Tongue (tissue), 2 donors: Measurements from ENCODE around the gene ABHD16B. TPM values are rescaled to one million over a fixed set of nuclear protein-coding genes. Genes with fewer than 3 reads are reported as not detected.
"Not testable (repeated sequence)": the region's sequence is repeated elsewhere in the genome, so short reads cannot be mapped to it uniquely, and the experiment has no call there.

Source experiments
- DNase-seq: peaks from one replicate; pipeline ENCODE4 v3.0.0-alpha.2; 2015
- total RNA-seq: library from RNA; depleted of rRNA; stranded (reverse); fragments of >200 nt; gene quantifications from one replicate; pipeline ENCODE4 v1.2.3, GENCODE V29; 2014

The ABHD16B gene
- total RNA-seq, 1 donor from 2014 or later: not detected

- no peak for DNase-seq
These were observed 5.8 kb upstream of the ABHD16B start for GRCh38 chr20:63855363-63856097.

- no peak for DNase-seq
These were observed 5.2 kb upstream of the ABHD16B start for GRCh38 chr20:63856098-63856511.

GRCh38 chr20:63857764-63858392 is 3.4 kb upstream of the ABHD16B start:
- peak; percentile 81 for DNase-seq

GRCh38 chr20:63858393-63859165 is 2.7 kb upstream of the ABHD16B start:
- DNase-seq: peak; percentile 59

GRCh38 chr20:63859166-63859699 is 2.1 kb upstream of the ABHD16B start:
- DNase-seq: no peak

GRCh38 chr20:63860325-63861051 is 810 bp upstream of the ABHD16B start:
- DNase-seq: no peak

GRCh38 chr20:63861981-63862901 is 943 bp downstream of the ABHD16B start:
- DNase-seq: no peak

- no peak for DNase-seq
These were observed 1.9 kb downstream of the ABHD16B start for GRCh38 chr20:63863021-63863797.

GRCh38 chr20:63863798-63864544 is 2.7 kb downstream of the ABHD16B start:
- peak; percentile 88 for DNase-seq

- DNase-seq: no peak
These were observed 3.3 kb downstream of the ABHD16B start for GRCh38 chr20:63864545-63864977.

GRCh38 chr20:63864978-63865640 is 3.8 kb downstream of the ABHD16B start, which contains the start of gene TPD52L2:
Gene TPD52L2 (plus strand): TSS chr20:63865270. CDS start chr20:63865366, 96 bp downstream.
- peak; percentile 99 for DNase-seq

- DNase-seq: not testable (repeated sequence)
These were observed 5.7 kb downstream of the ABHD16B start for GRCh38 chr20:63867042-63867441.

GRCh38 chr20:63868264-63868663 is 7.0 kb downstream of the ABHD16B start:
- no peak for DNase-seq

GRCh38 chr20:63873477-63873971 is 12.2 kb downstream of the ABHD16B start:
- peak; percentile 17 for DNase-seq

GRCh38 chr20:63874241-63874640 is 12.9 kb downstream of the ABHD16B start:
- not testable (repeated sequence) for DNase-seq

GRCh38 chr20:63876489-63877036 is 15.3 kb downstream of the ABHD16B start:
- DNase-seq: no peak

- DNase-seq: peak; percentile 60
These were observed 16.6 kb downstream of the ABHD16B start for GRCh38 chr20:63877755-63878470.
